ENCODE results near the gene SCYGR1. TPM values are rescaled to one million over a fixed set of nuclear protein-coding genes. Genes with fewer than 3 reads are reported as not detected.
"Not testable (repeated sequence)": the region's sequence is repeated elsewhere in the genome, so short reads cannot be mapped to it uniquely, and the experiment has no call there.

Gene SCYGR1
- total RNA-seq, 1 experiment from 2014 or later: not detected

DNA sequence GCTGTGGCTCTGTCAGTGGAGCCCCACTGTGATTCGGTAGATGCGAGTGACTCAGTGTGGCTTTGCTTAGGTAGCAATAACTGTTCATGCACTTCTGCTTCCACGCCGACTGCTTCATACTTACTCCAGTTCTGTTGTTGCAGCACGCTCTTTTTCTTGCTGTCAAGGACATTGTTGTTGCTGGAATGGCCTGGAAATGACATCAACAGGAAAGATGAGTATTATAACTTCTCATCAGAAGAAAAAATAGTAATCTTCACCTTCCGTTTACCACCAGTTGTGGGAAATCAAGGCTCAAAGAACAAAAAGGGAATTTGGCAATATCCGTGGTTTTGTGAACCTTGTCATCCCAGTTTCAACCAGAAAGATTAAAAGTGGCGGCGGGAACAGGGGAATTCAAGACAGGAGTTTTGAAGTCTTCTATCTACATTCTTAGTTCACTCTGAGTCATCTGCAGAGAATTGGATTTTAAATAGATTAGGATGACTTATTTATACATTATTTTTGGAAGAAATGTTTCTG lies 16.9 kb downstream of the SCYGR1 start:
- peak; percentile 47 for DNase-seq (ENCODE audit: low read depth)

DNA sequence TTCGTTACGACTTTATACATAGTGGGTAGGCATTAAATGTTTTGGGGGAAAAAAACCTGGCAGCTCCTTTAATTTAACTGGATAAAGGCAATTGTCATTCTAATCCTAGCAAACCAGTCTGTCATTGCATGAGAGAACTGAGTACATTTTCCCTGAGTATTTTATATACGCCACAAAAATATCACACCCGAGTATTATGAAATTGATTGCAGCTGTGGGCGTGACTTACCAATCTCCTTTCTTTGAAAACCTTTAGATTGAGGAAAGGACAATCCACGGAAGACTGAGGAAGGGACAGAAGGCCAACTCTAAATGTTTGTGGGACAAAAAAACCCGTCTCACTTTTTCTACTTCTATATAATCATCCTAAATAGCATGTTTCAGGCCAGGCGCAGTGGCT lies 17.7 kb downstream of the SCYGR1 start:
- DNase-seq (ENCODE audit: low read depth): no peak

DNA sequence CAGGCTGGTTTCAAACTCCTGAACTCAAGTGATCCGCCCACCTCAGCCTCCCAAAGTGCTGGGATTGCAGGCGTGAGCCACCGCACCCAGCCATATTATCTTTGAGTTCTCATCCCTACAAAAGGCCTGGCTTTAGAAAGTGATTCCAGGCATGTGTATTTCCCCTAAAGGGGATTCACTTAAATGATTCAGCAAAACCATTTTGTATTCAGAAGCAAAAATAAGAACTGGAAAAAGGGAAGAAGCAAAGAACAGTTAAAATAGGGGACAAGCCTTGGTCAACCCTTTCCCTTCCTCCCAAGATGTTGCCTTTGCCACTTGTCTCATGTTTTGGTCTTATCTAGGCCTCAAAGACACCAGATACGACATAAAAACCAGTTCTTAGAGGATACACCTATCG lies 19.2 kb downstream of the SCYGR1 start:
- DNase-seq (ENCODE audit: low read depth): no peak

- no peak for DNase-seq (ENCODE audit: low read depth)
Measured at GRCh38 chr2:227367427-227367795, 20.3 kb downstream of the SCYGR1 start.

- peak; percentile 37 for DNase-seq (ENCODE audit: low read depth)
Measured at GRCh38 chr2:227366769-227367426, 20.9 kb downstream of the SCYGR1 start.

GRCh38 chr2:227365833-227366232 lies 21.9 kb downstream of the SCYGR1 start:
- DNase-seq (ENCODE audit: low read depth): no peak

GRCh38 chr2:227364585-227365263 lies 23.0 kb downstream of the SCYGR1 start:
- DNase-seq (ENCODE audit: low read depth): not testable (repeated sequence)

GRCh38 chr2:227363756-227364155 lies 24.0 kb downstream of the SCYGR1 start:
- no peak for DNase-seq (ENCODE audit: low read depth)

- DNase-seq (ENCODE audit: low read depth): no peak
Measured at GRCh38 chr2:227360351-227360750, 27.4 kb downstream of the SCYGR1 start.

GRCh38 chr2:227351639-227352038 lies 36.1 kb downstream of the SCYGR1 start:
- no peak for DNase-seq (ENCODE audit: low read depth)

DNA sequence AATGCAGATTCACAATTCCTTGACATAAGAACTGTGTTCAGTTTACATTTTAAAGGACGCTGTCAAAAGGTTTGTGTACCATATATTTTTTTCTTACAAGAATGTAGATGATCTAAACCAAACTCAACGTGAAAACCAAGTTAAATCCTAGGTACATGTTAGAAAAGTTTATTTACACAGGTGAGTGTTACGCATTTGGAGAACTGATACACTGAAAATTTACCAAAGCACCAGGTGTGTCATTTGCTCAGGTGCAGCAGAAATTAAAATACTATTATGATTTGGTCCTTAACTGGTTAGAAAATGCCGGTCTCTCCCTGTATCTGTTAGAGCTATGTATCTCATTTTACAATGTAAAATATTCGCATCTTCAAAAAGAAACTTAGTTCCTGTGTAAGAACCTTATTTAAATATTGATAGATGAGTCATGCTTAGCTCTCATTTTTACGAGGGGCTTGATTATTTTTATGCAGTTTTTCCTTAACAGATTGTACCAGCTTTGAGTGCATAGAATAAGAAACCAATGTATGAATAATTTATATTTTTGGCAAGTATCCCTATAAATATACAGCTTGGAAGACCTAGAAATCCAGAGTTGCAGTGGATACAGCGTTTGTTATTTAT lies 37.6 kb downstream of the SCYGR1 start:
- no peak for DNase-seq (ENCODE audit: low read depth)

DNA sequence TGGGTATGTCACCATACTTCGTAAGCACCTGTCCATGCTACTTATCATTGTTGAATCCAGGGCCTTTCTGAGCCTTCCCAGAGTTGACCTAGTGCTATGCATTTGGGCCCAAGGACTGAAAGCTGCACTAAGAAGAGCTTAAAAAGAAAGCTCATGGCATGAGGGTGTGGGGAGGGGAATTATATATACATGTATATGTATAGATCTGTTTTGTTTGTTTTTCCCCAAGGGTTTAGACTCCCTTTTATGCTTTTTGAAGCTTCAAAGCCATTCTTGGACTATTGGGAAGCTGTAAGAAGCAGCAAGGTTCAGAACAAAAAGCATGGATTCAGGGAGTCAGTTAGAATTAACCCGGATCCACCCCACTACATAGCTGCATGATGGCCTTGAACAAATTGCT lies 39.4 kb downstream of the SCYGR1 start:
- DNase-seq (ENCODE audit: low read depth): no peak

GRCh38 chr2:227347117-227347516 lies 40.6 kb downstream of the SCYGR1 start:
- DNase-seq (ENCODE audit: low read depth): no peak

DNA sequence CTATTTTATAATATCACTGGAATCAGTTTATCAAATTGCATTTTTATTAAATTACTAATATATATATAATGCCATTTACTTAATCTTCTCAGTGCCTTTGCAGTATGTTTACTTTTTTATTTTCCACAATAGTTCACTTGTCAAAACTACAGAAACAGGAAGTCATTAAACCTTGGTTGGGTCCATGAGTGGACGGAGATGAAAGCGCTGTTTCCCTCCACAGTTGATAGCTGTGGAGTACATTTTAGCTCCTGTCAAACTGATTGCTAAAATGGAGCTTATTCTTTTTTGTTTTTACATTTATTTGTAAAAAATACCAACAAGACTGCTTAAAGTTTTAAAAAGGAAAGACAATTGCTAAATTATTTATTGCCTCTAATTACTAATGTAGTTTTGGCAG lies 43.5 kb downstream of the SCYGR1 start:
- DNase-seq (ENCODE audit: low read depth): no peak

DNA sequence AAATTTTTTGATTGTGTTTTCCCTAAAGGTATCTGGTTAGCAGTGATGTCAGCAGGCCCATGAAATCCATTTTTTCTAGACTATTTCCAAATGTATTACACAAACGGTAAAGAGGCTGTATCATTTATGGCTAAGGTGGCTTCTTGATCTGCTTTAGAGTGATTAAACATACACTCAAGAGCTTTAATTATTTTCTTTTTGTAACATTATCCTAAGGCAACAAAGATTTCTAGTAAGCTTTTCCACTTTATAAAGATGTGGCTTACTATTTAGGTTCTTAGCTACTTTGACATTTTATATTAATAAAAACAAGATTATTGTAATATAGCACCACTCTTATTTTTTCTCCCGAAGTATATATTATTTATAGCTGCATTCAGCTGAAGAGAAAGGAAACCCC lies 46.2 kb downstream of the SCYGR1 start:
- DNase-seq (ENCODE audit: low read depth): no peak

- DNase-seq (ENCODE audit: low read depth): no peak
Measured at GRCh38 chr2:227340106-227340505, 47.6 kb downstream of the SCYGR1 start.

- no peak for DNase-seq (ENCODE audit: low read depth)
Measured at GRCh38 chr2:227339098-227339599, 48.6 kb downstream of the SCYGR1 start.

Other genes starting within 250 kb of the SCYGR1 start
- gene COL4A4, start 223.7 kb downstream of the SCYGR1 start, total RNA-seq (2014; rRNA removed; shearing (Covaris generic)): 0.22 and 0.89 TPM in 2 replicates
- gene COL4A3, start 223.3 kb downstream of the SCYGR1 start, total RNA-seq (2014; rRNA removed; shearing (Covaris generic)): 0.02 and 0.47 TPM in 2 replicates
- 148 and 168 TPM in 2 replicates for gene MFF, start 62.7 kb downstream of the SCYGR1 start, total RNA-seq (2014; rRNA removed; shearing (Covaris generic))
- not detected in 2 replicates for gene TM4SF20, start 8.6 kb downstream of the SCYGR1 start, total RNA-seq (2014; rRNA removed; shearing (Covaris generic))
- gene AGFG1, start 84.2 kb upstream of the SCYGR1 start, total RNA-seq (2014; rRNA removed; shearing (Covaris generic)): 75.3 and 98.4 TPM in 2 replicates
- gene SCYGR2, start 210.9 kb upstream of the SCYGR1 start, total RNA-seq (2014; rRNA removed; shearing (Covaris generic)): not detected in 2 replicates
- not detected in 2 replicates for gene SCYGR3, start 226.9 kb upstream of the SCYGR1 start, total RNA-seq (2014; rRNA removed; shearing (Covaris generic))
- gene SCYGR4, start 229.5 kb upstream of the SCYGR1 start, total RNA-seq (2014; rRNA removed; shearing (Covaris generic)): not detected in 2 replicates

Measured in M059J (cell line).